SK-N-SH (cell line): ENCODE results near the gene SYNGR1. TPM values are rescaled to one million over a fixed set of nuclear protein-coding genes. Genes with fewer than 3 reads are reported as not detected.
A peak's percentile ranks its signal among the peaks of the same experiment; 100 is the strongest.

ENCODE experiments used
- CTCF ChIA-PET: fragments of 300-600, 350-600 bp; formaldehyde crosslinking; extraction: SDS; loops from one replicate; lab custom pipeline; 2021; lab: Yijun Ruan, JAX
- POLR2A ChIA-PET: fragments of 350-600 bp; sonication (Branson Sonifier 250); formaldehyde crosslinking; extraction: SDS; loops from one replicate; lab custom pipeline; 2020; ENCODE audit warnings: antibody characterized with exemption, inconsistent platforms; lab: Yijun Ruan, JAX
- DNase-seq: peaks from one replicate; pipeline ENCODE4 v3.0.0; 2012
- H2AFZ ChIP-seq: fragments of 200-600 bp; sonication (generic); 2 replicates; pipeline ENCODE4 v1.8.1; 2016; ENCODE audit warnings: antibody characterized with exemption, mild to moderate bottlenecking, low read depth
- H3F3A ChIP-seq: fragments of 200-600 bp; sonication (generic); replicated peaks from 2 replicates; pipeline ENCODE3; 2016; ENCODE audit warnings: antibody characterized with exemption, mild to moderate bottlenecking; ENCODE audit not compliant: insufficient read depth
- H3K27ac ChIP-seq, 2 experiments: fragments of 200-500 bp in 1 of 2; fragments of 200-600 bp in 1 of 2; sonication (Bioruptor generic) in 1 of 2; sonication (generic), shearing (Covaris generic) in 1 of 2; 2 replicates each; pipeline versions ENCODE4 v1.5.1 to v1.6.1; 2014 to 2016; ENCODE audit warnings: low read depth in 2 of 2, inconsistent platforms in 1 of 2, low read length in 1 of 2, mild to moderate bottlenecking in 1 of 2, mixed read lengths in 1 of 2
- H3K27me3 ChIP-seq: fragments of 200-600 bp; sonication (generic), shearing (Covaris generic); 2 replicates; pipeline ENCODE4 v1.6.1; 2016; ENCODE audit warnings: mixed run types; ENCODE audit not compliant: insufficient read depth
- H3K36me3 ChIP-seq, 2 experiments: fragments of 200-500 bp in 1 of 2; fragments of 200-600 bp in 1 of 2; sonication (Bioruptor generic) in 1 of 2; sonication (generic) in 1 of 2; replicated peaks in 1 of 2; 2 replicates each; pipeline versions ENCODE3 to v1.5.1; 2014 to 2016; ENCODE audit warnings: low read length in 1 of 2, mild to moderate bottlenecking in 1 of 2; ENCODE audit not compliant: insufficient read depth in 2 of 2, control insufficient read depth in 1 of 2
- H3K4me1 ChIP-seq, 2 experiments: fragments of 200-500 bp in 1 of 2; fragments of 200-600 bp in 1 of 2; sonication (Bioruptor generic) in 1 of 2; sonication (generic), shearing (Covaris generic) in 1 of 2; 2 replicates each; pipeline versions ENCODE4 v1.5.1 to v1.6.1; 2014 to 2016; ENCODE audit warnings: low read depth in 1 of 2, low read length in 1 of 2, mixed run types in 1 of 2; ENCODE audit not compliant: insufficient read depth in 2 of 2, control insufficient read depth in 1 of 2
- H3K4me2 ChIP-seq: fragments of 200-600 bp; sonication (generic), shearing (Covaris generic); 2 replicates; pipeline ENCODE4 v1.6.1; 2017; ENCODE audit warnings: mixed run types
- H3K4me3 ChIP-seq, 2 experiments: fragments of 200-500 bp in 1 of 2; fragments of 200-600 bp in 1 of 2; sonication (Bioruptor generic) in 1 of 2; sonication (generic), shearing (Covaris generic) in 1 of 2; 2 replicates each; pipeline versions ENCODE4 v1.5.1 to v1.8.1; 2014 to 2016; ENCODE audit warnings: low read depth in 2 of 2, inconsistent platforms in 1 of 2, low read length in 1 of 2, mild to moderate bottlenecking in 1 of 2, mixed read lengths in 1 of 2, moderate library complexity in 1 of 2
- H3K79me2 ChIP-seq: fragments of 200-600 bp; sonication (generic); 2 replicates; pipeline ENCODE4 v1.8.1; 2017; ENCODE audit warnings: mild to moderate bottlenecking; ENCODE audit not compliant: insufficient read depth
- H3K9ac ChIP-seq: fragments of 200-600 bp; sonication (generic); 2 replicates; pipeline ENCODE4 v1.6.1; 2017; ENCODE audit warnings: mixed run types
- H3K9me2 ChIP-seq: fragments of 200-600 bp; sonication (generic); 2 replicates; pipeline ENCODE4 v1.6.1; 2017; ENCODE audit warnings: mixed run types
- H3K9me3 ChIP-seq: fragments of 200-600 bp; sonication (generic); 2 replicates; pipeline ENCODE4 v1.6.1; 2017; ENCODE audit warnings: mixed run types, mild to moderate bottlenecking, moderate library complexity
- H4K20me1 ChIP-seq: fragments of 200-600 bp; sonication (generic); 2 replicates; pipeline ENCODE4 v1.6.1; 2017; ENCODE audit warnings: mild to moderate bottlenecking, mixed run types; ENCODE audit not compliant: insufficient read depth
- CHD2 ChIP-seq: fragments of 150-350 bp; IDR thresholded peaks from 2 replicates; pipeline ENCODE4 v1.6.1; 2018; ENCODE audit warnings: low read length; ENCODE audit not compliant: partially characterized antibody
- ELF1 ChIP-seq: IDR thresholded peaks from 2 replicates; pipeline ENCODE4 v1.4.0; 2012
- EZH2phosphoT487 ChIP-seq: fragments of 200-600 bp; sonication (generic); IDR thresholded peaks from 2 replicates; pipeline ENCODE4 v1.6.1; 2017; ENCODE audit warnings: low read depth, mixed run types, mild to moderate bottlenecking, antibody characterized with exemption, moderate library complexity, borderline replicate concordance
- FOXJ3 ChIP-seq: sonication (generic); formaldehyde crosslinking; IDR thresholded peaks from 2 replicates; pipeline ENCODE4 v1.5.1; 2020; ENCODE audit warnings: mild to moderate bottlenecking, missing genetic modification reagents
- GABPA ChIP-seq: IDR thresholded peaks from 2 replicates; pipeline ENCODE4 v1.4.0; 2012; ENCODE audit warnings: low read depth, mild to moderate bottlenecking
- NRF1 ChIP-seq: IDR thresholded peaks from 2 replicates; pipeline ENCODE4 v1.6.1; 2012; ENCODE audit warnings: low read depth, mild to moderate bottlenecking, low read length
- POLR2AphosphoS5 ChIP-seq: IDR thresholded peaks from 2 replicates; pipeline ENCODE4 v1.6.1; 2012; ENCODE audit warnings: low read depth, low read length
- RAD21 ChIP-seq: IDR thresholded peaks from 2 replicates; pipeline ENCODE4 v1.6.1; 2012; ENCODE audit warnings: mild to moderate bottlenecking, low read length
- TCF12 ChIP-seq: IDR thresholded peaks from 2 replicates; pipeline ENCODE4 v1.4.0; 2012
- USF2 ChIP-seq: fragments of 150-350 bp; IDR thresholded peaks from 2 replicates; pipeline ENCODE4 v1.6.1; 2017; ENCODE audit warnings: antibody characterized with exemption, low read length, low read depth, borderline replicate concordance
- WGBS: methylation state at CpG from one replicate; pipeline ENCODE4 v1.1.6; 2017; ENCODE audit warnings: low lambda C conversion rate; 5-methylcytosine and 5-hydroxymethylcytosine counted together
- polyA plus RNA-seq, 3 experiments: library from polyadenylated mRNA; depleted of rRNA; stranded (reverse); fragments of >200 nt; gene quantifications; 2 replicates each; pipeline ENCODE4 v1.2.3, GENCODE V29; 2012
- TF ChIP-seq, protein P1 (sequence below): IDR thresholded peaks from 2 replicates; pipeline ENCODE4 v1.4.0; 2012; ENCODE audit warnings: low read depth, borderline replicate concordance
- TF ChIP-seq, protein P2 (sequence below): IDR thresholded peaks from 2 replicates; pipeline ENCODE4; 2012

The SYNGR1 gene
- polyA plus RNA-seq, 1 of the 3 experiments (the other 2 are of a cell fraction): 18.7 TPM

GRCh38 chr22:39350757-39351688 lies 1.2 kb downstream of the SYNGR1 start:
- Histone ChIP-seq H3K4me1 (peaks cover 0 to 13% of the 10 kb centered on the region in 2 experiments; a peak in 1 of 4 replicates), H3K9ac (peak overlapping the region; percentile 55; the same call in 1 of the 2 replicates), H3K79me2 (no peaks in the 10 kb centered on the region), H3K36me3 (no peaks in the 10 kb centered on the region), H3K4me3 (peak overlapping the region; percentile 56 to 68), H3K27me3 (no peaks in the 10 kb centered on the region), H3K9me3 (no peaks in the 10 kb centered on the region), H3K4me2 (peak overlapping the region; percentile 73), H2AFZ (no peak overlapping the region), H3K27ac (no peak overlapping the region), H3K9me2 (no peaks in the 10 kb centered on the region), H4K20me1 (no peaks in the 10 kb centered on the region), H3F3A (no peaks in the 10 kb centered on the region)
- POLR2A ChIA-PET: no interaction called here
- no peak for TF ChIP-seq EZH2phosphoT487
- no peak for TF ChIP-seq USF2
- TF ChIP-seq FOXJ3: no peak
- TF ChIP-seq ELF1: no peak
- TF ChIP-seq, protein P1, sequence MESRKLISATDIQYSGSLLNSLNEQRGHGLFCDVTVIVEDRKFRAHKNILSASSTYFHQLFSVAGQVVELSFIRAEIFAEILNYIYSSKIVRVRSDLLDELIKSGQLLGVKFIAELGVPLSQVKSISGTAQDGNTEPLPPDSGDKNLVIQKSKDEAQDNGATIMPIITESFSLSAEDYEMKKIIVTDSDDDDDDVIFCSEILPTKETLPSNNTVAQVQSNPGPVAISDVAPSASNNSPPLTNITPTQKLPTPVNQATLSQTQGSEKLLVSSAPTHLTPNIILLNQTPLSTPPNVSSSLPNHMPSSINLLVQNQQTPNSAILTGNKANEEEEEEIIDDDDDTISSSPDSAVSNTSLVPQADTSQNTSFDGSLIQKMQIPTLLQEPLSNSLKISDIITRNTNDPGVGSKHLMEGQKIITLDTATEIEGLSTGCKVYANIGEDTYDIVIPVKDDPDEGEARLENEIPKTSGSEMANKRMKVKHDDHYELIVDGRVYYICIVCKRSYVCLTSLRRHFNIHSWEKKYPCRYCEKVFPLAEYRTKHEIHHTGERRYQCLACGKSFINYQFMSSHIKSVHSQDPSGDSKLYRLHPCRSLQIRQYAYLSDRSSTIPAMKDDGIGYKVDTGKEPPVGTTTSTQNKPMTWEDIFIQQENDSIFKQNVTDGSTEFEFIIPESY: no peak
- TF ChIP-seq, protein P2, sequence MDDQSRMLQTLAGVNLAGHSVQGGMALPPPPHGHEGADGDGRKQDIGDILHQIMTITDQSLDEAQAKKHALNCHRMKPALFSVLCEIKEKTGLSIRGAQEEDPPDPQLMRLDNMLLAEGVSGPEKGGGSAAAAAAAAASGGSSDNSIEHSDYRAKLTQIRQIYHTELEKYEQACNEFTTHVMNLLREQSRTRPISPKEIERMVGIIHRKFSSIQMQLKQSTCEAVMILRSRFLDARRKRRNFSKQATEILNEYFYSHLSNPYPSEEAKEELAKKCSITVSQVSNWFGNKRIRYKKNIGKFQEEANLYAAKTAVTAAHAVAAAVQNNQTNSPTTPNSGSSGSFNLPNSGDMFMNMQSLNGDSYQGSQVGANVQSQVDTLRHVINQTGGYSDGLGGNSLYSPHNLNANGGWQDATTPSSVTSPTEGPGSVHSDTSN: no peak
- no peak for TF ChIP-seq NRF1
- TF ChIP-seq CHD2: no peak
- TF ChIP-seq RAD21: no peak
- no peak for TF ChIP-seq POLR2AphosphoS5
- TF ChIP-seq GABPA: no peak
- no peak for TF ChIP-seq TCF12
- no peak for DNase-seq
- 100% methylated on average over 2 of the region's 14 CpGs for WGBS
- CTCF ChIA-PET: no interaction called here
